Vagina (tissue), 2 donors: ENCODE data around the gene KIAA0753. TPM values are rescaled to one million over a fixed set of nuclear protein-coding genes. Genes with fewer than 3 reads are reported as not detected.
A peak's percentile ranks its signal among the peaks of the same experiment; 100 is the strongest.

Source experiments
- DNase-seq, 2 donors: peaks; one replicate each; pipeline ENCODE4 v3.0.0-alpha.2; 2017; ENCODE audit errors: extremely low spot score in 2 of 2
- H3K27ac ChIP-seq: fragments of 200-600 bp; sonication (generic); one replicate; pipeline ENCODE4 v1.5.1; 2019
- H3K27me3 ChIP-seq: fragments of 200-600 bp; sonication (generic); one replicate; pipeline ENCODE4 v1.5.1; 2019
- H3K36me3 ChIP-seq, 2 donors: fragments of 200-600 bp; sonication (generic); one replicate each; pipeline ENCODE4 v1.5.1; 2017 to 2019
- H3K4me1 ChIP-seq: fragments of 200-600 bp; sonication (generic); one replicate; pipeline ENCODE4 v1.5.1; 2019
- H3K4me3 ChIP-seq, 2 donors: fragments of 200-600 bp; sonication (generic); 1 replicate in 1 of 2; 2 replicates in 1 of 2; pipeline ENCODE4 v1.5.1; 2016 to 2019
- H3K9me3 ChIP-seq: fragments of 200-600 bp; sonication (generic); one replicate; pipeline ENCODE4 v1.5.1; 2019
- CTCF ChIP-seq, 3 experiments: fragments of 450-650 bp in 2 of 3; fragments of 200-600 bp in 1 of 3; sonication (generic) in 1 of 3; IDR thresholded peaks; one replicate each; pipeline ENCODE4 v1.5.1; 2017 to 2019; ENCODE audit warnings: antibody characterized with exemption in 3 of 3, mild to moderate bottlenecking in 2 of 3, moderate library complexity in 2 of 3
- POLR2A ChIP-seq, 2 donors: fragments of 450-650 bp; IDR thresholded peaks; one replicate each; pipeline ENCODE4 v1.6.1; 2017; ENCODE audit warnings: antibody characterized with exemption in 2 of 2, mild to moderate bottlenecking in 2 of 2, moderate library complexity in 2 of 2
- POLR2AphosphoS5 ChIP-seq, 2 donors: sonication (generic); formaldehyde crosslinking; IDR thresholded peaks; one replicate each; pipeline ENCODE4 v1.9.0; 2017; ENCODE audit warnings: antibody characterized with exemption in 2 of 2, mild to moderate bottlenecking in 2 of 2, low read depth in 1 of 2; ENCODE audit not compliant: insufficient read depth in 1 of 2
- intact Hi-C: fragments of 100-400 bp; cut with DNase I; formaldehyde crosslinking; loops from one replicate; pipeline ENCODE4 v1.15.1; 2023
- total RNA-seq: library from RNA; depleted of rRNA; stranded (reverse); fragments of >200 nt; gene quantifications from one replicate; pipeline ENCODE4 v1.2.3, GENCODE V29; 2016

Gene KIAA0753
- total RNA-seq, 1 donor from 2014 or later, result 14.5 TPM

- H3K27me3 ChIP-seq, result no peaks in the 10 kb centered on the region
- H3K4me3 ChIP-seq, result peak within 1 kb of the TSS; percentile 61 to 69
- H3K9me3 ChIP-seq, result no peaks in the 10 kb centered on the region
- peaks cover 47% of the 10 kb centered on the region for H3K4me1 ChIP-seq
- peak within 1 kb of the TSS; percentile 65 for H3K27ac ChIP-seq
- H3K36me3 ChIP-seq, result no peaks in the 10 kb centered on the region
- TF ChIP-seq POLR2AphosphoS5 (IDR thresholded peaks at IDR 0.05; ENCODE audit: insufficient read depth in 1 of 2, low read depth in 1 of 2), result no peak
- no peak for TF ChIP-seq CTCF (IDR thresholded peaks at IDR 0.05)
- no peak for TF ChIP-seq POLR2A (IDR thresholded peaks at IDR 0.05)
- intact Hi-C loops, result no loop called here
- DNase-seq, result no peak
These were observed 84.1 kb downstream of the KIAA0753 start, which contains the start of gene PITPNM3 for GRCh38 chr17:6556121-6557039. PITPNM3 (minus strand) TSS chr17:6556555; CDS start chr17:6556406, 149 bp downstream.

GRCh38 chr17:6555331-6556120, 85.0 kb downstream of the KIAA0753 start:
- H3K9me3 ChIP-seq, result no peaks in the 10 kb centered on the region
- H3K27me3 ChIP-seq, result no peaks in the 10 kb centered on the region
- peak overlapping the region; percentile 61 to 69 for H3K4me3 ChIP-seq
- H3K27ac ChIP-seq, result peak overlapping the region; percentile 65
- intact Hi-C loops, result no loop called here
- DNase-seq, result no peak
- H3K36me3 ChIP-seq, result no peaks in the 10 kb centered on the region
- peaks cover 47% of the 10 kb centered on the region for H3K4me1 ChIP-seq
- TF ChIP-seq POLR2AphosphoS5 (IDR thresholded peaks at IDR 0.05; ENCODE audit: insufficient read depth in 1 of 2, low read depth in 1 of 2), result peak in 1 of 2 donors; percentile 52
- TF ChIP-seq POLR2A (IDR thresholded peaks at IDR 0.05), result no peak

- no peak for DNase-seq
- peak overlapping the region; percentile 65 for H3K27ac ChIP-seq
- H3K4me3 ChIP-seq, result peak overlapping the region; percentile 61 to 69
- intact Hi-C loops, result no loop called here
- H3K9me3 ChIP-seq, result no peaks in the 10 kb centered on the region
- H3K4me1 ChIP-seq, result peaks cover 47% of the 10 kb centered on the region
- no peaks in the 10 kb centered on the region for H3K36me3 ChIP-seq
- H3K27me3 ChIP-seq, result no peaks in the 10 kb centered on the region
- TF ChIP-seq CTCF (IDR thresholded peaks at IDR 0.05) (no peak), POLR2A (IDR thresholded peaks at IDR 0.05) (no peak), POLR2AphosphoS5 (IDR thresholded peaks at IDR 0.05; ENCODE audit: insufficient read depth in 1 of 2, low read depth in 1 of 2) (no peak)
These were observed 85.6 kb downstream of the KIAA0753 start for GRCh38 chr17:6554871-6555330.

GRCh38 chr17:6554342-6554741, 86.2 kb downstream of the KIAA0753 start:
- Histone ChIP-seq H3K4me1 (peaks cover 52% of the 10 kb centered on the region), H3K27me3 (no peaks in the 10 kb centered on the region), H3K36me3 (no peaks in the 10 kb centered on the region), H3K27ac (peak overlapping the region; percentile 65), H3K9me3 (no peaks in the 10 kb centered on the region), H3K4me3 (no peak overlapping the region)
- intact Hi-C loops, result no loop called here
- no peak for DNase-seq
- TF ChIP-seq POLR2A (IDR thresholded peaks at IDR 0.05), result no peak
- no peak for TF ChIP-seq POLR2AphosphoS5 (IDR thresholded peaks at IDR 0.05; ENCODE audit: insufficient read depth in 1 of 2, low read depth in 1 of 2)
- no peak for TF ChIP-seq CTCF (IDR thresholded peaks at IDR 0.05)

GRCh38 chr17:6551869-6552531, 88.5 kb downstream of the KIAA0753 start:
- H3K4me1 ChIP-seq, result peaks cover 55% of the 10 kb centered on the region
- no peaks in the 10 kb centered on the region for H3K9me3 ChIP-seq
- no peak overlapping the region for H3K4me3 ChIP-seq
- no peak for DNase-seq
- TF ChIP-seq POLR2A (IDR thresholded peaks at IDR 0.05) (no peak), POLR2AphosphoS5 (IDR thresholded peaks at IDR 0.05; ENCODE audit: insufficient read depth in 1 of 2, low read depth in 1 of 2) (peak in 1 of 2 donors; percentile 60), CTCF (IDR thresholded peaks at IDR 0.05) (no peak)
- no peaks in the 10 kb centered on the region for H3K36me3 ChIP-seq
- intact Hi-C loops, result no loop called here
- no peaks in the 10 kb centered on the region for H3K27me3 ChIP-seq
- peak overlapping the region; percentile 37 for H3K27ac ChIP-seq
